Cerebellar nuclear complex (tissue), 1 donor: Measurements from ENCODE around the gene RIPK4.

Source experiments
- DNase-seq, 2 experiments: peaks; one replicate each; lab custom pipeline; 2025; lab: John Stamatoyannopoulos, UW

Gene RIPK4

DNA sequence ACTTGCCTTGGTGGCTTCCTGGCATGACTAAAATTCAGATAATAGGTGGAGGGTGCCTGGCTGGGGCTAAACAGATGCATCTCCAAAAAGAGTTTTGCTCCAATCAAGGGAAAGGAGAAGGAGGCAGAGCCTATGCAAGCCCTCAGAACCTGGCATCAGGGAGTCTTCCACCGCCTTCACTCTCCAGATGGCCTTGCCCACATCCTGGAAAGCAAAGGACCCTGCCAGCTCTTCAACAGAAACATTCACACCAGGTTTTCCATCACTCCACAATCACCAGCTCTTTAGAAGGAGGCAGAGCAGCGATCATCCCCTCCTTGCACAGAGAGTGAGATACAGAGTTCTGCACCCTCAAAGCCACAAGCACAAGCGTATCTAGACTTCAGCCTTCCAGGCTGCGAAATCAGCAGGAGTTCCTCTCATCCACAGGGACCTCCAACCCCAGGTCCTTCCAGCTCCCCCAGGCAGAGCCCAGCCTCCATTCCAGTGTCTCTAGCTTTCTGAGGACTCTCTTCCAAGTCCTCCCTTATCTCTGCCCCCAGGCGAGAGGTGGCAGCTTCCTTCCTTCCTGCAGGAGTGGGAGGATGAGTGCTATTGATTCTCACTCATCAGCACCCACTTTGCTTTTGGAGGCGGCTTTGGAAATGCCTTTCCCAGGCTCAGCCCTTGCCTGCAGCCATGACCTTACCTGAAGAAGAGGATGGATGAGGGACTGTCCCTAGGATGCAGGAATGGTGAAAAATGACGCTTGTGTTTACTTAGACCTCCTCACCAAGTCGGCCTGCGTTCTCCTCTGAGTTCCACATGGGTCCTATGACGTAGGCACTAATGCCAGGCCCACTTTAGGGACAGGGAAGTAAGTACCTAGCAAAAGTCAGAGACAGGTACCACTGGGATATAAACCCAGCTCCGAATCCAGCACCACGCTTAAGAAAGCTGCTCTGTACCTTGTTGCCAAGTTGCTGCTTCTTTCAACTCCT lies 75.4 kb downstream of the RIPK4 start:
- no peak for DNase-seq
